Activated CD4-positive, CD25-positive, alpha-beta regulatory T cell treated with anti-CD3 and anti-CD28 coated beads, Interleukin-2, amount 50 U/mL, for 72 hours (primary cell): Measurements from ENCODE around the gene A1BG.

ENCODE experiments used
- DNase-seq: peaks from one replicate; pipeline ENCODE4 v3.0.0; 2021

The A1BG gene

GRCh38 chr19:58352760-58353671 is at the start of gene A1BG:
TSS of gene A1BG (minus strand) at chr19:58353492. CDS start at chr19:58353437, 55 bp downstream.
- DNase-seq: no peak

- no peak for DNase-seq
Measured at GRCh38 chr19:58401840-58402421, 48.6 kb upstream of the A1BG start.

- peak; percentile 98 for DNase-seq
Measured at GRCh38 chr19:58400916-58401839, 47.9 kb upstream of the A1BG start.

- no peak for DNase-seq
Measured at GRCh38 chr19:58400316-58400915, 47.1 kb upstream of the A1BG start.

- no peak for DNase-seq
Measured at GRCh38 chr19:58399903-58400302, 46.6 kb upstream of the A1BG start.

- DNase-seq: no peak
Measured at GRCh38 chr19:58398545-58398944, 45.3 kb upstream of the A1BG start.

- DNase-seq: no peak
Measured at GRCh38 chr19:58398087-58398486, 44.8 kb upstream of the A1BG start.

GRCh38 chr19:58397533-58398037 is 44.3 kb upstream of the A1BG start:
- DNase-seq: no peak

- DNase-seq: no peak
Measured at GRCh38 chr19:58396691-58397532, 43.6 kb upstream of the A1BG start.

- no peak for DNase-seq
Measured at GRCh38 chr19:58395979-58396627, 42.8 kb upstream of the A1BG start.

- no peak for DNase-seq
Measured at GRCh38 chr19:58395220-58395978, 42.1 kb upstream of the A1BG start, which contains the start of gene RNF225. TSS of gene RNF225 (plus strand) at chr19:58395656. CDS start at chr19:58396090, 434 bp downstream.

- DNase-seq: no peak
Measured at GRCh38 chr19:58394821-58395219, 41.5 kb upstream of the A1BG start.

GRCh38 chr19:58393725-58394033 is 40.4 kb upstream of the A1BG start:
- DNase-seq: no peak

- no peak for DNase-seq
Measured at GRCh38 chr19:58392945-58393724, 39.8 kb upstream of the A1BG start.

GRCh38 chr19:58388175-58388526 is 34.9 kb upstream of the A1BG start:
- no peak for DNase-seq

- no peak for DNase-seq
Measured at GRCh38 chr19:58387338-58388174, 34.3 kb upstream of the A1BG start.

- DNase-seq: peak; percentile 87
Measured at GRCh38 chr19:58386576-58387337, 33.5 kb upstream of the A1BG start, which contains the start of gene RPS5. TSS of gene RPS5 (plus strand) at chr19:58387269. CDS start at chr19:58388138, 869 bp downstream.
